LHCN-M2 (cell line): ENCODE data around the gene PSMC6. TPM values are rescaled to one million over a fixed set of nuclear protein-coding genes. Genes with fewer than 3 reads are reported as not detected.
"Not testable (repeated sequence)": the region's sequence is repeated elsewhere in the genome, so short reads cannot be mapped to it uniquely, and the experiment has no call there.

ENCODE experiments used
- DNase-seq: peaks from one replicate; pipeline ENCODE4 v3.0.0-alpha.2; 2012; ENCODE audit warnings: low read depth
- total RNA-seq: library from RNA; depleted of rRNA; stranded (reverse); fragments of >200 nt; gene quantifications from 2 replicates; pipeline ENCODE4 v1.2.3, GENCODE V29; 2014

Gene PSMC6
- total RNA-seq, 1 experiment from 2014 or later = 134 TPM

DNA sequence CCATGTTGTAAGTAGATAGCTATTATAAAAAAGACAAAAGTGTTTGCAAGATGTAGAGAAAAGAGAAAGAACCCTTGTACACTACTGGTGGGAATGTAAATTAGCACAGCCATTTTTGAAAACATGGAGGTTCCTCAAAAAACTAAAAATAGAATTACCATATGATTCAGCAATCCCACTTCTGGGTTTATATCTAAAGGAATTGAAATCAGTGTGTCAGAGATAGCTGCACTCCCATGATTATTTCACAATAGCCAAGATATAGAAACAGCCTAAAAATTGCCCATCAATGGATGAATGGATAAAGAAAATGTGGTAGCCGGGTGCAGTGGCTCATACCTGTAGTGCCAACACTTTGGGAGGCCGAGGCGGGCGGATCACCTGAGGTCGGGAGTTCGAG is 9.2 kb downstream of the PSMC6 start:
- DNase-seq = no peak

DNA sequence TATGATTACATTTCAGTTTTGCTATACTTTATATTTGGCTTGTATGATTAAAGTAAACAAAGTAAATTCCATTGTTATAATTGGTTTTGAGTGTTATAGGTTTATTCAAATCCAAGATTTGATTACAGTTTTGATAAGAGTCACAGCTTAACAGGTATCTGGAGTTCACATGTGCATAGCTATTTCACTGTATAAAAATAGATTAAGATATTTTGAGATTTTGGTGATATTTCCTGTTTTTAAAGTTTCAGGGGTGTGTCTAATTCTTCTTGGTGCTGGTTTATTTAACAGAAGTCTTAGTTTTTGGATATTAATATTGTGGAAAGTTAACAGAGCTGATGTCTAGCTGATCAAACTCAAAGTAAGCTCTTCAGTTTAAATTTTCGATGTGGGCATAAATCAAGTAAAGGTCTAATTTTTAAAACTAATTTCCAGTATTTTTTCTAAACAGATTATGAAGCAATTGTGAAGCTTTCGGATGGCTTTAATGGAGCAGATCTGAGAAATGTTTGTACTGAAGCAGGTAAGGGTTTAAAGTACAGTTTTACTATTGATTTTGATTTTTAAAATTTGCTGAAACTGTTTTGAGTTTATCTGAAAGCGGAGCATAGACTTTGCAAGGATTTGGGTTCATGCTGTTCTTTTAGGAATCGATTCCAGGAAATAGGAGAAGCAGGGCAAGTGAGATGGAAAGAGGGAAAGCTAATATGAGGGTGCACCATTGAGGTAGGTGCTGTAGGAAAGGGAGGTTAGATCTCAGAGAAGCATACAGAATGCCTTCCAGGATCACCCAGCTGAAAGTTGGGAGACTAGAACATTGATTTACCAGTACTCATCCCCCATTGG is 16.7 kb downstream of the PSMC6 start:
- DNase-seq = no peak

GRCh38 chr14:52724360-52724644 is 17.3 kb downstream of the PSMC6 start:
- DNase-seq = no peak

DNA sequence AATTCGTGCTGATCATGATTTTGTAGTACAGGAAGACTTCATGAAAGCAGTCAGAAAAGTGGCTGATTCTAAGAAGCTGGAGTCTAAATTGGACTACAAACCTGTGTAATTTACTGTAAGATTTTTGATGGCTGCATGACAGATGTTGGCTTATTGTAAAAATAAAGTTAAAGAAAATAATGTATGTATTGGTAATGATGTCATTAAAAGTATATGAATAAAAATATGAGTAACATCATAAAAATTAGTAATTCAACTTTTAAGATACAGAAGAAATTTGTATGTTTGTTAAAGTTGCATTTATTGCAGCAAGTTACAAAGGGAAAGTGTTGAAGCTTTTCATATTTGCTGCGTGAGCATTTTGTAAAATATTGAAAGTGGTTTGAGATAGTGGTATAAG is 20.5 kb downstream of the PSMC6 start:
- DNase-seq = not testable (repeated sequence)

GRCh38 chr14:52729035-52729434 is 22.0 kb downstream of the PSMC6 start:
- DNase-seq = not testable (repeated sequence)

DNA sequence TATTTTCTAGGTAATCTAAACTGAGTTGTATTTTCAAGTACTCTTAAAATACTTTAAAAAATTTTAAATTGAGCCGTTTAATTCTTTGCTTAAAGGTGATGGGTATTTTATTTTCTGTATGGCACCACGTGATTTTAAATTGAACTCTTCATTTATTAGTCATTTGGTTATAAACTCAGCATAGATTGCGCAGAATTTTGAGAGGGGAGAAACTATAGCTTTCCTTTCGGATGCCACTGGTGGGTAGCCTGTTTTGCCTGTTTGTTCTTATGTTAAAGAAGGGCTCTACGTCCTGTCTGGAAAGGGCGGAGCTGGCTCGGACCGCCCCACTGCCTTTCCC is 22.6 kb downstream of the PSMC6 start:
- DNase-seq = no peak

DNA sequence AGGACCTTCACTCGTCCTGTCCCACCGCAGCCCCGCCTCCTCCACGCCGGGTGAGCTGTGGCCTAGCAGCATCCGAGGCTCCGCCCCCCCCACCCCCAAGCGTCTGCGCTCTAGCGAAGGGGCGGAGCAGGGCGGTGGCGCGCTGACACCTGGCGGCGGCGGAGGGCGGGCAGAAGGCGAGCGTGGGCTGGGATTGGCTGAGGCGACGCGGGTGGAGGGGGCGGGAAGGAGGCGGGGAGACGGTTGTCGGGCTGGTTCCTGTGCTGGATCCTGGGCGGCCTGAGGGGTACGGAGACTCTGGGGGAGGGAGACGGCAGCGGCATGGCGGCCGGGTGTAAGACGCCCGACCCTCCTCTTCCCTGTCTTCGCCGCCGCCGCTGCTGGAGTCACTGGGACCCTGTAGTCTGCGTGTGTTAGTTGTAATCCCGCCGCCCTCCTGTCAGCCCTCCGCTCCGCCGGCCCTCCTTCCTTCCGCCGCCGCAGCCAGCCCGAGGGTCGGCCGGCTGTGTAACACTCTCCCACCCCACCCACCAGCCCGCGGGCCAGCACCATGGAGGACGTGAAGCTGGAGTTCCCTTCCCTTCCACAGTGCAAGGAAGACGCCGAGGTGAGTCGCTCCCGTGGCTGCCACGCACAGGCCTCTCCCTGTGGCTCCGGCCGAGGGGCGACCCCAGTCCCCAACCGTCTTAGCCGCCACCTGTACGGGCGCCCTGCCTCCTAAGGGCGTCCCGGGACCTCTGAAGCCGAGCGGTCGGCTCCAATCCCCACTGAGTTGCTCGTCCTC is 23.1 kb downstream of the PSMC6 start, which contains the start of gene STYX:
Gene STYX, plus strand, starts transcription at position 242 of the 784 bp plus-strand sequence. Its CDS starts 309 bp downstream, at position 551.
- peak; percentile 97 for DNase-seq

GRCh38 chr14:52730709-52731111 is 23.7 kb downstream of the PSMC6 start:
- peak; percentile 20 for DNase-seq

GRCh38 chr14:52733824-52734223 is 26.8 kb downstream of the PSMC6 start:
- no peak for DNase-seq

DNA sequence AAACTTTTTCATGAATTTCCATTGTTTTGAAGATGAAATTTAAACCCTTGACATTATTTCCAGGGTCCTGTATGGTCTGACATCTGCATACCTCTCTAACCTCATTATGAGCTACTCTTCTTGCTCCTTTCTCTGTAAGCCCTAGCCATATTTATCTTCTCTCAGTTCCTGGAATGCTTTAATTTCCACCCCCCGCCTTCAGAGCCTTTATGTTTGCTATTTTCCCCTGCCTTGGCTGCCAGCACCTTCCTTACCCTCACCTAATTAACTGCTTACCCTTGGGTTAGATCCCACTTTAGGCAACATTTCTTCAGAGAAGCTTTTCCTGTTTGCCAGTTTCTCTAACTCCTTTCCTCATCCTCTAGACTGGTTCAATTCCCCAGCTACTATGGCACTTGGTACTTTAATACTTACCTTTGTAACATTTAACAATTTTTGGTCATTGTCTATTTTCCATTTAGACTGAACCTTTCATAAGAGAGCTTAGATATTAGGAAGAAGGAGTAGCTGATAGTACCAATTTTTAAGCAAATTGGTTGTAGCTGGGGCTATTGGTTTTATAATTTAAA is 29.0 kb downstream of the PSMC6 start:
- no peak for DNase-seq

DNA sequence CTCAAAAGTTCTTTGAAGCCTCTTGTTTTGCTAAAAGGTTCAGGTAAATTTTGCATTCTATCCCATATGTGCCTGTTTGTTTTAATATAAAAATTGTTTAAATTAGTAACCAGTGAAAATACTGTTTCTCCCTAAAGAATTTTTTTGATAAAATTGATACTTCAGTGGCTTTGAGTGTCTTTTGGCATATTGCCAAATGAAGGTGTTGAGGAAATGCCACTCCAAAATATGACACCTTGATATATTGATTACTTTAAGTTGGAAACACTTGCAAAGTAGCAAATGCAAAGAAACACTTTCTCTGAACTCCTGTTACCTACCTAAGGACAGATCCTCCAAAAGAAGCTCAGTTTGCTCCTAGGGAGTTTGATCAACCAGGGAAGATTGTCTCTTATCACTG is 31.4 kb downstream of the PSMC6 start:
- DNase-seq = no peak

- no peak for DNase-seq
Observed at GRCh38 chr14:52740751-52741150, 33.8 kb downstream of the PSMC6 start.

GRCh38 chr14:52741865-52742264 is 34.9 kb downstream of the PSMC6 start:
- DNase-seq = no peak

GRCh38 chr14:52748647-52749292 is 41.8 kb downstream of the PSMC6 start:
- no peak for DNase-seq

GRCh38 chr14:52755607-52756316 is 48.8 kb downstream of the PSMC6 start:
- no peak for DNase-seq

- no peak for DNase-seq
Observed at GRCh38 chr14:52759145-52759544, 52.1 kb downstream of the PSMC6 start.

GRCh38 chr14:52762923-52763322 is 55.9 kb downstream of the PSMC6 start:
- DNase-seq = not testable (repeated sequence)

GRCh38 chr14:52767058-52767833 is 60.2 kb downstream of the PSMC6 start:
- no peak for DNase-seq

DNA sequence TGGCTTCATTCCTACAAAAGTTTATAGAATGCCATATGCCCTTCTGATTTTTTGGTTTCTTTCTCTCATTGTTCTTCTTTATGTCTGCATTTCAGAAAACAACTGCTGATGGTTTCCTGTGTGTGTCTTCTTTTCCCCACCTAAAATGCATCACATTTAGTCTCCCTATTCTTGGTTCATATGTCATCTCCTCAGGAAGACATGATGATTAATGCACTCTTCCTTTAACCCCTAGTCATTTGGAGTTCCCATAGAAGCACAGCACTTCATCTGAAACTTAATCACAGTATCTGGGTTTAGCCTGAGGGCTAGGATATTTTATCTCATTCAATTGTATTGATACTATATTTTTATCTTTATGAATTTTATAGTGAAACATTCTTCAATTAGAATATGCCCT is 62.9 kb downstream of the PSMC6 start:
- DNase-seq = no peak

- no peak for DNase-seq
Observed at GRCh38 chr14:52776816-52777215, 69.8 kb downstream of the PSMC6 start.
